ENCODE measurements around the gene SLC24A3. TPM values are rescaled to one million over a fixed set of nuclear protein-coding genes. Genes with fewer than 3 reads are reported as not detected.

The SLC24A3 gene
- total and polyA plus RNA-seq, 7 donors: 0.92 to 20.8 (median 13.5) TPM

DNA sequence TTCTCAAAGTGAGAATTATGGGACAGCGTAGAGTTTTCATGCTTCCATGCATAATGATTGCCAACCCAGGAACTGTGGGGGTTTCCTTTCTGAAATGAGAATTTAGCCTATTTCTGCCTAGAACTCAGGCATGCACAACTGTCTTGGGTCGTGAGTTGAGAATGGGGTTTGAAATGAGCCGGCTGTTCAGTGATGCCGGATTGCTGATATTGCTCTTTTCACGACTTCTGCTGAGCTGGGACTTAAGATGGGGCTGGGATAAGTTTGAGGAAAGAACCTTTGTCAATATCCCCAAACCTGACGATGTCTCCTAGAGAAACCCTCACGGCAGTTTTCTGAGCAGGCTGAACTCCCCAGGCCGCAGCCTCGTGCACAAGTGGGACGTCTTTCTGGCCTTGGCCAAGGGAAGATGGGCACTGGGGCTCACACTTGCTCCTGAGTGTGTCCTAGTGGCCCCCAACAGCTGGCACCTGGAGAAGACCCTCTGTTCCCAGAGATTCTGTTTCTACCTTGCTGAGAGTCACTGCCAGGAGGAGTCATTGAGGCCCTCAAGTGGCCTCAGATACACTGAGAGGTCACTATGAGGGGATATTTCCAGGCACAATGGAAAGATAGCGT is 511.5 kb downstream of the SLC24A3 start:
- Histone ChIP-seq H3K36me3 (no peaks in the 10 kb centered on the region), H3K4me3 (no peak overlapping the region), H3K4me1 (no peaks in the 10 kb centered on the region), H3K27me3 (no peaks in the 10 kb centered on the region), H3K9me3 (no peaks in the 10 kb centered on the region), H3K27ac (no peak overlapping the region)
- no peak for DNase-seq
- intact Hi-C loops (cut with DNase I): no loop called here
- WGBS, 2 donors: 86 to 90% methylated on average over 11 of the region's 11 CpGs
- TF ChIP-seq EP300 (IDR thresholded peaks at IDR 0.05) (no peak), POLR2AphosphoS5 (IDR thresholded peaks at IDR 0.05) (no peak), POLR2A (IDR thresholded peaks at IDR 0.05) (no peak), CTCF (IDR thresholded peaks at IDR 0.05) (no peak)

DNA sequence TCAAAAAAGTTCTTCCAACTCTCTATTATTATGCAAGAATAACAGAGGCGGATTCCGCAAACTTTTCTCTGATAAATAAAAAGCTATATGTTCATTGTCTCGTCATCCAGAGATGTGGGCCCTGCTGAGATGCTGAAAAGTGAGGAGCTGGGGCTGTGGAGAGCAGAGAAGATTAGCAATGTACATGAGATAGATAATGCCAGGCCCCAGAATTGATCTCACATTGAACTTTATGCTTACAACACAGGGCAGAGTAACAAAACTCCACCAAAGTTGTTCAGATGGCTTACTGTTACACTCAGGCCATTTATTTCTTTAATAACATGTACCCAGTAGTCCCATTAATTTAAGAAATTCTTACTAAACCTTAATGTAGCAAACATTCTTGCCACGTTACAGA is 512.9 kb downstream of the SLC24A3 start:
- 94 to 96% methylated on average over 4 of the region's 4 CpGs for WGBS, 2 donors

GRCh38 chr20:19725814-19726525 is 513.5 kb downstream of the SLC24A3 start:
- no peaks in the 10 kb centered on the region for H3K27me3 ChIP-seq
- WGBS, 2 donors: 89 to 91% methylated on average over 1 of the region's 1 CpG
- DNase-seq: no peak
- no peaks in the 10 kb centered on the region for H3K4me1 ChIP-seq
- H3K36me3 ChIP-seq: no peaks in the 10 kb centered on the region
- TF ChIP-seq POLR2AphosphoS5 (IDR thresholded peaks at IDR 0.05) (no peak), POLR2A (IDR thresholded peaks at IDR 0.05) (no peak), CTCF (IDR thresholded peaks at IDR 0.05) (no peak), EP300 (IDR thresholded peaks at IDR 0.05) (no peak)
- no peak overlapping the region for H3K4me3 ChIP-seq
- intact Hi-C loops (cut with DNase I): no loop called here
- no peak overlapping the region for H3K27ac ChIP-seq
- H3K9me3 ChIP-seq: no peaks in the 10 kb centered on the region

More for the DNA sequence above, 512.9 kb downstream of the SLC24A3 start:
- Histone ChIP-seq H3K36me3 (no peaks in the 10 kb centered on the region), H3K4me3 (no peak overlapping the region), H3K4me1 (no peaks in the 10 kb centered on the region), H3K27ac (no peak overlapping the region), H3K27me3 (no peaks in the 10 kb centered on the region), H3K9me3 (no peaks in the 10 kb centered on the region)
- no peak for DNase-seq
- intact Hi-C loops (cut with DNase I): no loop called here
- no peak for TF ChIP-seq CTCF (IDR thresholded peaks at IDR 0.05)
- no peak for TF ChIP-seq POLR2AphosphoS5 (IDR thresholded peaks at IDR 0.05)
- no peak for TF ChIP-seq POLR2A (IDR thresholded peaks at IDR 0.05)
- TF ChIP-seq EP300 (IDR thresholded peaks at IDR 0.05): no peak

GRCh38 chr20:19727251-19727847 is 514.9 kb downstream of the SLC24A3 start:
- Histone ChIP-seq H3K4me1 (no peaks in the 10 kb centered on the region), H3K27me3 (no peaks in the 10 kb centered on the region), H3K9me3 (no peaks in the 10 kb centered on the region), H3K36me3 (no peaks in the 10 kb centered on the region), H3K27ac (no peak overlapping the region), H3K4me3 (no peak overlapping the region)
- TF ChIP-seq POLR2A (IDR thresholded peaks at IDR 0.05) (no peak), EP300 (IDR thresholded peaks at IDR 0.05) (no peak), CTCF (IDR thresholded peaks at IDR 0.05) (no peak), POLR2AphosphoS5 (IDR thresholded peaks at IDR 0.05) (no peak)
- no peak for DNase-seq
- 84 to 93% methylated on average over 10 of the region's 10 CpGs for WGBS, 2 donors
- intact Hi-C loops (cut with DNase I): no loop called here

Data from sigmoid colon (tissue), 7 donors.